Osteoblast (primary cell): ENCODE measurements around the gene COL16A1. TPM values are rescaled to one million over a fixed set of nuclear protein-coding genes. Genes with fewer than 3 reads are reported as not detected.
"Not testable (repeated sequence)": the region's sequence is repeated elsewhere in the genome, so short reads cannot be mapped to it uniquely, and the experiment has no call there.

Experiments
- DNase-seq: peaks from one replicate; pipeline ENCODE4 v3.0.0; 2011; ENCODE audit warnings: low spot score, mixed read lengths; ENCODE audit not compliant: insufficient read length; ENCODE audit errors: missing footprints
- H2AFZ ChIP-seq: 2 replicates; pipeline ENCODE4 v1.6.0; 2011; ENCODE audit warnings: mild to moderate bottlenecking, low read length
- H3K27ac ChIP-seq: 2 replicates; pipeline ENCODE4 v1.5.1; 2011; ENCODE audit warnings: mild to moderate bottlenecking, low read depth, low read length, moderate library complexity
- H3K27me3 ChIP-seq: 2 replicates; pipeline ENCODE4 v1.6.0; 2012; ENCODE audit warnings: mild to moderate bottlenecking, control low read depth, inconsistent platforms, low read length, moderate library complexity; ENCODE audit not compliant: insufficient read depth
- H3K36me3 ChIP-seq: 2 replicates; pipeline ENCODE4 v1.5.1; 2011; ENCODE audit warnings: mild to moderate bottlenecking, low read length, control low read depth, moderate library complexity; ENCODE audit not compliant: insufficient read depth
- H3K4me1 ChIP-seq: 2 replicates; pipeline ENCODE4 v1.5.1; 2011; ENCODE audit warnings: mild to moderate bottlenecking, low read length, control low read depth, moderate library complexity; ENCODE audit not compliant: insufficient read depth
- H3K4me2 ChIP-seq: 2 replicates; pipeline ENCODE4 v1.6.0; 2011; ENCODE audit warnings: mild to moderate bottlenecking, low read length; ENCODE audit not compliant: insufficient read depth
- H3K4me3 ChIP-seq: fragments of 200-600 bp; sonication (generic); 3 replicates; pipeline ENCODE4 v1.5.1; 2012; ENCODE audit warnings: mild to moderate bottlenecking, low read length, inconsistent platforms; ENCODE audit not compliant: insufficient read depth
- H3K79me2 ChIP-seq: 2 replicates; pipeline ENCODE4 v1.6.0; 2012; ENCODE audit warnings: mild to moderate bottlenecking, low read length, control low read depth, inconsistent platforms; ENCODE audit not compliant: insufficient read depth
- H3K9me3 ChIP-seq: 2 replicates; pipeline ENCODE4 v1.5.1; 2011; ENCODE audit warnings: low read depth, low read length, control low read depth
- H4K20me1 ChIP-seq: 2 replicates; pipeline ENCODE4 v1.6.0; 2012; ENCODE audit warnings: mild to moderate bottlenecking, low read length, control low read depth; ENCODE audit not compliant: insufficient read depth
- CTCF ChIP-seq: IDR thresholded peaks from 2 replicates; pipeline ENCODE4 v1.5.1; 2011; ENCODE audit warnings: mild to moderate bottlenecking, low read depth, low read length, moderate library complexity; ENCODE audit errors: extremely low read depth
- total RNA-seq: library from RNA; depleted of rRNA; stranded (reverse); fragments of >200 nt; gene quantifications from 2 replicates; pipeline ENCODE4 v1.2.3, GENCODE V29; 2012

Gene COL16A1
- total RNA-seq, 1 donor: 197 TPM

- Histone ChIP-seq H3K36me3 (no peaks in the 10 kb centered on the region), H3K9me3 (no peaks in the 10 kb centered on the region), H3K4me2 (peak overlapping the region; percentile 53), H3K27ac (peak overlapping the region; percentile 34), H2AFZ (no peak overlapping the region), H3K79me2 (peaks cover 5% of the 10 kb centered on the region), H3K27me3 (no peaks in the 10 kb centered on the region), H3K4me1 (peaks cover 68% of the 10 kb centered on the region), H4K20me1 (no peaks in the 10 kb centered on the region), H3K4me3 (no peak overlapping the region)
- peak; percentile 21 for DNase-seq
- TF ChIP-seq CTCF: no peak
Observed at GRCh38 chr1:31708324-31708723, 4.5 kb upstream of the COL16A1 start.

GRCh38 chr1:31707711-31708110 lies 3.9 kb upstream of the COL16A1 start:
- H3K27ac ChIP-seq: peak overlapping the region; percentile 34
- no peaks in the 10 kb centered on the region for H3K36me3 ChIP-seq
- peak; percentile 93 for DNase-seq
- peak overlapping the region; percentile 53 for H3K4me2 ChIP-seq
- peaks cover 11% of the 10 kb centered on the region for H3K79me2 ChIP-seq
- no peaks in the 10 kb centered on the region for H4K20me1 ChIP-seq
- H3K9me3 ChIP-seq: no peaks in the 10 kb centered on the region
- TF ChIP-seq CTCF: peak; percentile 60
- H3K4me3 ChIP-seq: no peak overlapping the region
- no peaks in the 10 kb centered on the region for H3K27me3 ChIP-seq
- no peak overlapping the region for H2AFZ ChIP-seq
- peaks cover 68% of the 10 kb centered on the region for H3K4me1 ChIP-seq

DNA sequence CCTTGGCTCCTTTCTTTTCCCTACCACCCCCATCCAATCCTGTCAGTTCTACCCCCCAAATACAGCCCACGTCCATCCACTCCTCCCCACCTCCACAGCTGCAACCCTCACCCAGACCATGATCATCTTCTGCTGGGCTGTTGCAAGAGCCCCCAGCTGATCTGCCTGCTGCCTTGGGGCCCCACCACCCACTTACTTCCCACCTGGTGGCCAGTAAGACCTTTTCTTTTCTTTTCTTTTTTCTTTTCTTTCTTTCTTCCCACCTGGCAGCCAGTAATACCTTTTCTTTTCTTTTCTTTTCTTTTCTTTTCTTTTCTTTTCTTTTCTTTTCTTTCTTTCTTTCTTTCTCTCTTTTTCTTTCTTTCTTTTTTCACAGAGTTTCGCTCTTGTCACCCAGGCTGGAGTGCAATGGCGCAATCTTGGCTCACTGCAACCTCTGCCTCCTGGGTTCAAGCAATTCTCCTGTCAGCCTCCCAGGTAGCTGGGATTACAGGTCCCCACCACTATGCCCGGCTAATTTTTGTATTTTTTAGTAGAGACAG lies 3.3 kb upstream of the COL16A1 start:
- peaks cover 17% of the 10 kb centered on the region for H3K79me2 ChIP-seq
- not testable (repeated sequence) for DNase-seq, H3K36me3 ChIP-seq, H3K4me3 ChIP-seq, H4K20me1 ChIP-seq, H2AFZ ChIP-seq, H3K27me3 ChIP-seq, H3K9me3 ChIP-seq
- peak overlapping the region; percentile 34 for H3K27ac ChIP-seq
- H3K4me2 ChIP-seq: peak overlapping the region; percentile 53
- H3K4me1 ChIP-seq: peaks cover 68% of the 10 kb centered on the region

GRCh38 chr1:31706384-31707058 lies 2.7 kb upstream of the COL16A1 start:
- H2AFZ ChIP-seq: no peak overlapping the region
- no peaks in the 10 kb centered on the region for H3K9me3 ChIP-seq
- no peaks in the 10 kb centered on the region for H4K20me1 ChIP-seq
- no peak overlapping the region for H3K27ac ChIP-seq
- no peak overlapping the region for H3K4me2 ChIP-seq
- peaks cover 3% of the 10 kb centered on the region for H3K36me3 ChIP-seq
- TF ChIP-seq CTCF: no peak
- DNase-seq: peak; percentile 66
- no peak overlapping the region for H3K4me3 ChIP-seq
- H3K27me3 ChIP-seq: no peaks in the 10 kb centered on the region
- peaks cover 68% of the 10 kb centered on the region for H3K4me1 ChIP-seq
- peaks cover 21% of the 10 kb centered on the region for H3K79me2 ChIP-seq
